ENCODE data around the gene KRTAP13-2.

- no peak for TF ChIP-seq CTCF (IDR thresholded peaks at IDR 0.05)
- no peak for TF ChIP-seq EP300 (IDR thresholded peaks at IDR 0.05)
These were observed 23.6 kb downstream of the KRTAP13-2 start, which contains the start of gene KRTAP23-1 for GRCh38 chr21:30348506-30348905.
